ENCODE data around the gene FBXO47.

DNA sequence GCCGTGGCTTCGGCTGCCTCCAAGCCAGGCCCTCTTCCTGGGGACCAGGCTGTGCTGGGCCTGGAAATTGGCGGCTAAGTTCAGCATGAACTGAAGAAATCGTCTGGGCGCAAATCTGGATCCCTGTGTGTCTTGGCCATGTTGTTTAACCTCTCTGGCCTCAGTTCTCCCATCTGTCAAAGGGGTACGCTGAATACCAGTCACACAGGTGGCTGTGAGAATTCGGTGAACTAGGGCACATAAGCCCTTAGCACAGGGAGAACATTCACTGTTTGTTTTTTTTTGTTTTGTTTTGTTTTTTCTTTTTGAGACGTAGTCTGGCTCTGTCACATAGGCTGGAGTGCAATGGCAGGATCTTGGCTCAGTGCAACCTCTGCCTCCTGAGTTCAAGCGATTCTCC lies 78.4 kb downstream of the FBXO47 start:
- TF ChIP-seq CTCF (IDR thresholded peaks at IDR 0.05) (no peak), EP300 (IDR thresholded peaks at IDR 0.05) (no peak), POLR2AphosphoS5 (IDR thresholded peaks at IDR 0.05) (no peak), POLR2A (IDR thresholded peaks at IDR 0.05) (no peak)

Measured in upper lobe of left lung (tissue), 4 donors.